ENCODE results near the gene ANO2.

DNA sequence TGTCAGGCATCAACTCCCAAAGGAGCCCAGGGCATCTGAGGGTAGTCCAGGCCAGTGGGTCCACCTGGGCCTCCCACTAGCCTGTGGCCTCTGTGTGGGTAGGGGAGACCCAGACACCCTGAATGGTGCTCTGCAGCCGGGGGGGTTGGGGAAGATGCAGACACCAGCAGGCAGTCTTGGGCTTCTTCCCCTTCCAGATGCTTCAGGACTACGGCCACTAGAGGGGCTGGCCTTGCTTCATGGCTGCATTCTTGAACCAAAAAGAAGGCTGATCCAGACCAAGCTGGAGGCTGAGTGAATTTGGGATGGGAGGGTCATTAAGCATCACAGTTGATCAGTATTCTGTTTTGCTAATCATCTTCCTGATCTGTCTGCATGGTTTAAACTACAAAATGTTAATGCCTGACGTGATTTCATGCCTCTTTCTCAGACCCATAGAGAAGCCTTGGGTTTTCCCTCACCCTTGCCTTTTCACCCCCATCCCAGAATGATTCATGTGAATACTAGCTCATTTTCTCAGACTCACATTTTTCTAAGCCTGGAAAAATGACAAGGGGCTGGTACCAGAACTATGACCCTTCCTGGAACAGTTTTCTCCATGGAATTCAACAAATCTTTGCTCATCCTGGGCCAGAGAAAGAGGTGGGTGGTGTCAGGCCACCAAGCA lies 379.0 kb downstream of the ANO2 start:
- TF ChIP-seq YY1 (IDR thresholded peaks at IDR 0.05; ENCODE audit: insufficient read depth, insufficient read length) (no peak), ZNF274 (IDR thresholded peaks at IDR 0.05; ENCODE audit: low read depth, low read length) (no peak), SUZ12 (IDR thresholded peaks at IDR 0.05; ENCODE audit: extremely low read depth, insufficient read depth, insufficient read length) (no peak)
